Astrocyte (in vitro differentiated cells and primary cell): ENCODE measurements around the gene HEY2. TPM values are rescaled to one million over a fixed set of nuclear protein-coding genes. Genes with fewer than 3 reads are reported as not detected.

Experiments
- DNase-seq: peaks from one replicate; pipeline ENCODE4 v3.0.0-alpha.2; 2010; ENCODE audit warnings: low read depth
- FAIRE-seq: peaks from 2 replicates; lab custom pipeline; 2011; peaks lifted over from hg19 to GRCh38; lab: Jason Lieb, UNC
- H2AFZ ChIP-seq: 2 replicates; pipeline ENCODE4 v1.6.0; 2012; ENCODE audit warnings: low read depth, low read length, inconsistent platforms
- H3K27ac ChIP-seq: 2 replicates; pipeline ENCODE4 v1.5.1; 2011; ENCODE audit warnings: low read depth, low read length, inconsistent platforms
- H3K27me3 ChIP-seq: 2 replicates; pipeline ENCODE4 v1.6.0; 2011; ENCODE audit warnings: low read length, inconsistent platforms; ENCODE audit not compliant: insufficient read depth
- H3K36me3 ChIP-seq: 2 replicates; pipeline ENCODE4 v1.5.1; 2011; ENCODE audit warnings: low read length, inconsistent platforms; ENCODE audit not compliant: insufficient read depth
- H3K4me1 ChIP-seq: 2 replicates; pipeline ENCODE4 v1.5.1; 2011; ENCODE audit warnings: low read length, inconsistent platforms; ENCODE audit not compliant: insufficient read depth
- H3K4me2 ChIP-seq: 2 replicates; pipeline ENCODE4 v1.6.0; 2012; ENCODE audit warnings: low read length, inconsistent platforms
- H3K4me3 ChIP-seq: 2 replicates; pipeline ENCODE4 v1.5.1; 2011; ENCODE audit warnings: low read depth, mild to moderate bottlenecking, low read length, inconsistent platforms; ENCODE audit not compliant: insufficient read depth
- H3K79me2 ChIP-seq: 2 replicates; pipeline ENCODE4 v1.6.0; 2012; ENCODE audit warnings: mild to moderate bottlenecking, low read length, inconsistent platforms; ENCODE audit not compliant: insufficient read depth
- H3K9ac ChIP-seq: 2 replicates; pipeline ENCODE4 v1.6.0; 2012; ENCODE audit warnings: mild to moderate bottlenecking, low read length, inconsistent platforms
- H3K9me3 ChIP-seq: 2 replicates; pipeline ENCODE4 v1.5.1; 2012; ENCODE audit warnings: low read depth, mild to moderate bottlenecking, low read length, inconsistent platforms; ENCODE audit not compliant: insufficient read depth
- H4K20me1 ChIP-seq: 2 replicates; pipeline ENCODE4 v1.6.0; 2012; ENCODE audit warnings: low read length, inconsistent platforms; ENCODE audit not compliant: insufficient read depth
- H3K27ac Mint-ChIP-seq: one replicate; pipeline ENCODE4 v1.8.0; 2021; ENCODE audit warnings: mild to moderate bottlenecking, mixed read lengths; ENCODE audit not compliant: unreplicated experiment
- H3K27me3 Mint-ChIP-seq: one replicate; pipeline ENCODE4 v1.8.0; 2021; ENCODE audit warnings: low read depth, mixed read lengths; ENCODE audit not compliant: unreplicated experiment
- H3K36me3 Mint-ChIP-seq: one replicate; pipeline ENCODE4 v1.8.0; 2021; ENCODE audit warnings: low read depth, mixed read lengths; ENCODE audit not compliant: unreplicated experiment
- H3K4me1 Mint-ChIP-seq: one replicate; pipeline ENCODE4 v1.8.0; 2021; ENCODE audit warnings: low read depth, mixed read lengths; ENCODE audit not compliant: unreplicated experiment
- H3K4me3 Mint-ChIP-seq: one replicate; pipeline ENCODE4 v1.8.0; 2021; ENCODE audit warnings: mild to moderate bottlenecking, moderate library complexity, mixed read lengths; ENCODE audit not compliant: unreplicated experiment
- H3K9me3 Mint-ChIP-seq: one replicate; pipeline ENCODE4 v1.8.0; 2021; ENCODE audit warnings: mild to moderate bottlenecking, mixed read lengths; ENCODE audit not compliant: unreplicated experiment
- CTCF ChIP-seq: IDR thresholded peaks from 2 replicates; pipeline ENCODE4 v1.5.1; 2011; ENCODE audit warnings: low read depth, mild to moderate bottlenecking, inconsistent platforms, low read length, moderate library complexity; ENCODE audit not compliant: insufficient read depth
- EZH2 ChIP-seq: IDR thresholded peaks from 2 replicates; pipeline ENCODE4 v1.6.1; 2012; ENCODE audit warnings: mild to moderate bottlenecking, low read length, inconsistent platforms; ENCODE audit not compliant: insufficient read depth
- total RNA-seq: library from RNA; stranded (reverse); gene quantifications from 2 replicates; pipeline ENCODE4 v1.2.1, GENCODE V29; 2021

HEY2 gene
- total RNA-seq, 1 donor from 2014 or later = 1.0 TPM

- no peak overlapping the region for H3K27ac ChIP-seq
- no peaks in the 10 kb centered on the region for H3K9me3 Mint-ChIP-seq
- H2AFZ ChIP-seq = peak overlapping the region; percentile 90
- no peaks in the 10 kb centered on the region for H4K20me1 ChIP-seq
- peak overlapping the region; percentile 74 for H3K9ac ChIP-seq
- H3K4me1 ChIP-seq = peaks cover 18% of the 10 kb centered on the region
- TF ChIP-seq EZH2 (no peak), CTCF (peak; percentile 15)
- H3K4me1 Mint-ChIP-seq = peaks cover 6% of the 10 kb centered on the region
- peaks cover 56% of the 10 kb centered on the region for H3K27me3 ChIP-seq
- peak overlapping the region; percentile 70 for H3K4me3 ChIP-seq
- FAIRE-seq = no peak
- H3K36me3 Mint-ChIP-seq = no peaks in the 10 kb centered on the region
- peak overlapping the region; percentile 95 for H3K4me2 ChIP-seq
- H3K79me2 ChIP-seq = no peaks in the 10 kb centered on the region
- no peaks in the 10 kb centered on the region for H3K36me3 ChIP-seq
- H3K4me3 Mint-ChIP-seq = peak overlapping the region; percentile 92
- peak overlapping the region; percentile 81 for H3K27ac Mint-ChIP-seq
- peak; percentile 17 for DNase-seq
- H3K9me3 ChIP-seq = no peaks in the 10 kb centered on the region
- peaks cover 24% of the 10 kb centered on the region for H3K27me3 Mint-ChIP-seq
Measured at GRCh38 chr6:125746731-125747588, 2.5 kb upstream of the HEY2 start.

GRCh38 chr6:125747589-125748405 lies 1.6 kb upstream of the HEY2 start:
- H3K27me3 ChIP-seq = peaks cover 57% of the 10 kb centered on the region
- peak overlapping the region; percentile 70 for H3K4me3 ChIP-seq
- H4K20me1 ChIP-seq = no peaks in the 10 kb centered on the region
- H3K9ac ChIP-seq = peak overlapping the region; percentile 74
- no peak overlapping the region for H3K27ac ChIP-seq
- peaks cover 6% of the 10 kb centered on the region for H3K4me1 Mint-ChIP-seq
- DNase-seq = no peak
- no peak for FAIRE-seq
- H3K9me3 Mint-ChIP-seq = no peaks in the 10 kb centered on the region
- no peaks in the 10 kb centered on the region for H3K79me2 ChIP-seq
- no peaks in the 10 kb centered on the region for H3K36me3 Mint-ChIP-seq
- no peaks in the 10 kb centered on the region for H3K9me3 ChIP-seq
- H3K27ac Mint-ChIP-seq = no peak overlapping the region
- H3K4me2 ChIP-seq = peak overlapping the region; percentile 95
- H3K4me3 Mint-ChIP-seq = peak overlapping the region; percentile 92
- peak overlapping the region; percentile 90 for H2AFZ ChIP-seq
- TF ChIP-seq CTCF (no peak), EZH2 (peak; percentile 97)
- H3K4me1 ChIP-seq = peaks cover 15% of the 10 kb centered on the region
- peaks cover 24% of the 10 kb centered on the region for H3K27me3 Mint-ChIP-seq
- H3K36me3 ChIP-seq = no peaks in the 10 kb centered on the region
